Neural cell (in vitro differentiated cells): ENCODE results near the gene KREMEN2.

Experiments used
- EP300 ChIP-seq: fragments of 450-650 bp; conservative IDR thresholded peaks from 2 replicates; pipeline ENCODE4 v1.6.1; 2014; ENCODE audit warnings: antibody characterized with exemption, mild to moderate bottlenecking, moderate library complexity; ENCODE audit not compliant: poor library complexity, severe bottlenecking
- EZH2 ChIP-seq: fragments of 200-600, 300-800 bp; shearing (Covaris generic), sonication (generic); IDR thresholded peaks from 2 replicates; pipeline ENCODE4 v1.6.1; 2014; ENCODE audit warnings: antibody characterized with exemption, low read length, borderline replicate concordance, mild to moderate bottlenecking; ENCODE audit not compliant: insufficient read depth, poor library complexity, severe bottlenecking
- MXI1 ChIP-seq: fragments of 450-650 bp; conservative IDR thresholded peaks from 2 replicates; pipeline ENCODE4 v1.6.1; 2014; ENCODE audit warnings: antibody characterized with exemption, mild to moderate bottlenecking; ENCODE audit not compliant: poor library complexity, severe bottlenecking
- POLR2AphosphoS5 ChIP-seq: IDR thresholded peaks from 2 replicates; pipeline ENCODE4 v1.6.1; 2012
- SMC3 ChIP-seq: fragments of 450-650 bp; conservative IDR thresholded peaks from 2 replicates; pipeline ENCODE4 v1.6.1; 2014; ENCODE audit warnings: antibody characterized with exemption, mild to moderate bottlenecking, moderate library complexity; ENCODE audit not compliant: poor library complexity
- TAF1 ChIP-seq: IDR thresholded peaks from 2 replicates; pipeline ENCODE4 v1.6.1; 2012; ENCODE audit warnings: low read depth
- TF ChIP-seq, protein P1 (sequence below): fragments of 450-650 bp; IDR thresholded peaks from 2 replicates; pipeline ENCODE4 v1.5.1; 2014; ENCODE audit warnings: antibody characterized with exemption, mild to moderate bottlenecking, moderate library complexity; ENCODE audit not compliant: poor library complexity, severe bottlenecking
- TF ChIP-seq, protein P2 (sequence below): IDR thresholded peaks from 2 replicates; pipeline ENCODE4 v1.6.1; 2012; ENCODE audit warnings: borderline replicate concordance

DNA sequence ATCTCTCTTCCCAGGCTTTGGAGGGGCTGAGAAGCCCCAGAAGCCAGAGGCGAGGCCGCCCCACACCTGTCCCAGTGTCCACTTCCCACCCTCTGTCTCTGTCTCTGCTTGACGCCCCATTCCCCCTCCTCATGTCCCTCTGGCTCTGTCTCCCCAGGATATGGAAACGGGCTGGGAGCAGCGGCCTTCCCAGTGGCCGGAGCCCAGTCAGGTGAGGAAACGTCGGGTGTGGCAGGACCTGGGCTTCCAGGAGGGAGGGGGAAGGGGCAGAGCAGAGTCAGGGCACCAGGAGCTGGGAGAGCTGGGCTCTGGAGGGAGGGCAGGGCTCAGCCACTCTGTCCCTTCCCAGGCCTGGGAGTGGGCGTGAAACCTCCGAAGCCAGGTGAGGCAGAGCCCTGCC lies 26.8 kb downstream of the KREMEN2 start:
- TF ChIP-seq POLR2AphosphoS5 (no peak), EZH2 (no peak), EP300 (no peak), SMC3 (no peak), TAF1 (no peak), MXI1 (no peak)
- TF ChIP-seq, protein P1, sequence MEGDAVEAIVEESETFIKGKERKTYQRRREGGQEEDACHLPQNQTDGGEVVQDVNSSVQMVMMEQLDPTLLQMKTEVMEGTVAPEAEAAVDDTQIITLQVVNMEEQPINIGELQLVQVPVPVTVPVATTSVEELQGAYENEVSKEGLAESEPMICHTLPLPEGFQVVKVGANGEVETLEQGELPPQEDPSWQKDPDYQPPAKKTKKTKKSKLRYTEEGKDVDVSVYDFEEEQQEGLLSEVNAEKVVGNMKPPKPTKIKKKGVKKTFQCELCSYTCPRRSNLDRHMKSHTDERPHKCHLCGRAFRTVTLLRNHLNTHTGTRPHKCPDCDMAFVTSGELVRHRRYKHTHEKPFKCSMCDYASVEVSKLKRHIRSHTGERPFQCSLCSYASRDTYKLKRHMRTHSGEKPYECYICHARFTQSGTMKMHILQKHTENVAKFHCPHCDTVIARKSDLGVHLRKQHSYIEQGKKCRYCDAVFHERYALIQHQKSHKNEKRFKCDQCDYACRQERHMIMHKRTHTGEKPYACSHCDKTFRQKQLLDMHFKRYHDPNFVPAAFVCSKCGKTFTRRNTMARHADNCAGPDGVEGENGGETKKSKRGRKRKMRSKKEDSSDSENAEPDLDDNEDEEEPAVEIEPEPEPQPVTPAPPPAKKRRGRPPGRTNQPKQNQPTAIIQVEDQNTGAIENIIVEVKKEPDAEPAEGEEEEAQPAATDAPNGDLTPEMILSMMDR: no peak
- TF ChIP-seq, protein P2, sequence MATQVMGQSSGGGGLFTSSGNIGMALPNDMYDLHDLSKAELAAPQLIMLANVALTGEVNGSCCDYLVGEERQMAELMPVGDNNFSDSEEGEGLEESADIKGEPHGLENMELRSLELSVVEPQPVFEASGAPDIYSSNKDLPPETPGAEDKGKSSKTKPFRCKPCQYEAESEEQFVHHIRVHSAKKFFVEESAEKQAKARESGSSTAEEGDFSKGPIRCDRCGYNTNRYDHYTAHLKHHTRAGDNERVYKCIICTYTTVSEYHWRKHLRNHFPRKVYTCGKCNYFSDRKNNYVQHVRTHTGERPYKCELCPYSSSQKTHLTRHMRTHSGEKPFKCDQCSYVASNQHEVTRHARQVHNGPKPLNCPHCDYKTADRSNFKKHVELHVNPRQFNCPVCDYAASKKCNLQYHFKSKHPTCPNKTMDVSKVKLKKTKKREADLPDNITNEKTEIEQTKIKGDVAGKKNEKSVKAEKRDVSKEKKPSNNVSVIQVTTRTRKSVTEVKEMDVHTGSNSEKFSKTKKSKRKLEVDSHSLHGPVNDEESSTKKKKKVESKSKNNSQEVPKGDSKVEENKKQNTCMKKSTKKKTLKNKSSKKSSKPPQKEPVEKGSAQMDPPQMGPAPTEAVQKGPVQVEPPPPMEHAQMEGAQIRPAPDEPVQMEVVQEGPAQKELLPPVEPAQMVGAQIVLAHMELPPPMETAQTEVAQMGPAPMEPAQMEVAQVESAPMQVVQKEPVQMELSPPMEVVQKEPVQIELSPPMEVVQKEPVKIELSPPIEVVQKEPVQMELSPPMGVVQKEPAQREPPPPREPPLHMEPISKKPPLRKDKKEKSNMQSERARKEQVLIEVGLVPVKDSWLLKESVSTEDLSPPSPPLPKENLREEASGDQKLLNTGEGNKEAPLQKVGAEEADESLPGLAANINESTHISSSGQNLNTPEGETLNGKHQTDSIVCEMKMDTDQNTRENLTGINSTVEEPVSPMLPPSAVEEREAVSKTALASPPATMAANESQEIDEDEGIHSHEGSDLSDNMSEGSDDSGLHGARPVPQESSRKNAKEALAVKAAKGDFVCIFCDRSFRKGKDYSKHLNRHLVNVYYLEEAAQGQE: no peak
